Ureter (tissue), 1 donor: ENCODE results near the gene NELL1. TPM values are rescaled to one million over a fixed set of nuclear protein-coding genes. Genes with fewer than 3 reads are reported as not detected.

ENCODE experiments used
- DNase-seq: peaks from one replicate; pipeline ENCODE4 v3.0.0-alpha.2; 2020; ENCODE audit warnings: low spot score
- total RNA-seq: library from RNA; stranded (reverse); gene quantifications from one replicate; pipeline ENCODE4 v1.2.4, GENCODE V29; 2023
- donor health status: DM: yes; HTN: yes; CAD: no.

Gene NELL1
- total RNA-seq, 1 donor from 2014 or later = not detected

DNA sequence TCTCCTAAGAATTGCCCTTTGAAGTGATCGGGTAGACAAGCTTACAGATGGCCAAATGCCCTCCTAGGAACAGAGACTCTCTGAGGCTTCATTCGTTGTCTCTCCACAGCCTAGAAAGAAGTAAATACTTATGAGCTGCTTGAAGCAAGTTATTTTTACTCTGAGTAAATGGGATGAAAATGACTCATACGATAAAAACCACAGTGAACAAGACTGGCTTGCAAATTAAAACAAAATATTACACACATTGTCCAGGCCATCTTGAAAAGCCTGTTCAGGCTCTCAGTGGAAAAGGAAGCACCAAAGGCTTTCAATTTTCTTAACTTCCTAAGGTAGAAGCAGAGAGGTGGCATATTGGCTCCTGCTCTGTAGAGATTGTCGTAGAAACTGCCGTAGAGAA is 294.2 kb downstream of the NELL1 start:
- DNase-seq = no peak

DNA sequence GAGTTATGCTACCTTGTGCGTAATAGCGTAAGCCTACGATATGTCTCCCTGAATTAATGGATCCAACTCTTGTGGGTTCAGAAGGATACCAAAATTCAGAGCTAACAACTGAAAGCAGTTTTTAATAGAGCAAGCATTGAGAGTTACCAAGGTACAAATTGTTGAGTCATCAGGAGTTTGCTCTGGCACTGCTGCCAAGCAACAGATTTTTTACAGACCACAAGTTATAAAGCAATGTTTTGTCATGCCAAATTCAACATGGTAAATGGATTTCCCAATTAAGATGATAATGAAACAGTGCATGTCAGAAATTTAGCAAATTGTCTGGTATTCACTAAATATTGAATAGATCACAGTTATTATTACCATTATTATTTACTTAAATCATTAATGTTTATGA is 295.6 kb downstream of the NELL1 start:
- DNase-seq = no peak

- DNase-seq = no peak
Measured at GRCh38 chr11:20966489-20966888, 297.1 kb downstream of the NELL1 start.

GRCh38 chr11:20973940-20974559 is 304.7 kb downstream of the NELL1 start:
- no peak for DNase-seq

DNA sequence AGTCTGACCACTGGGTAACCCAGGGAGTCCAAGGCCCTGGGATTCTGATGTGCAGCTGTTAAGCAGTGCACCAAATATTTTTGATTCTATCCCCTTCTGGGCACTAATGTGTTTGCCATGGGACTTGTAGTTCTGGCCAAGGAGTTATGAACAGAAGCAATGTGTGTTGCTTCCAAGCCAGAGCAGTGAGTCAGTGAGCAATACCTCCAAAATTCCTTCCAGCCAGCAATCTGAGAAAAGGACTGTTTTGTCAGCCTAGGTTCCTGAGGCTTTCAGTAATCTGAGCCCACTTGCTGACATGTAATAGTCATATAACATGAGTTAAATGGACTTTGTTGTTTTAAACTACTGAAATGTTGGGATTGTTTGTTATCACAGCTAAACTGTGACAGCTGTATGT is 311.4 kb downstream of the NELL1 start:
- DNase-seq = no peak

DNA sequence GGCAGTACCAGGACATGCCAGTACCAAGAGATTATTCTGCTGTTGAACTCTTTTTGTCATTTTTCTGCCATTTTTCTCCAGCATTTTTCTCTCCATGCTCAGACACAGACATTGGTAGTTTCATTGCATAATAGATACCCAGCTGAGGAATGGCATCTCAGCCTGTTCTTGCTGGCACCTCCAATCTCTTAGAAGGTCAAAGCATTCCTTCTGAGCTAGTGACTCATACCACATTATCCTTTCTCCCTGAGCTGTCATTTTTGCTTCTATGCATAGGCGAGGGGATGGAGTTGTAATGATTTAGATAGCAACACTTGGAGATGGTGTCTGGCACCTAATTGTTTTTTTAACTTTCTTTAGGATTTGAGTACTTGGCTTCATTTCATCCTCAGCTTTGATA is 321.1 kb downstream of the NELL1 start:
- DNase-seq = no peak

DNA sequence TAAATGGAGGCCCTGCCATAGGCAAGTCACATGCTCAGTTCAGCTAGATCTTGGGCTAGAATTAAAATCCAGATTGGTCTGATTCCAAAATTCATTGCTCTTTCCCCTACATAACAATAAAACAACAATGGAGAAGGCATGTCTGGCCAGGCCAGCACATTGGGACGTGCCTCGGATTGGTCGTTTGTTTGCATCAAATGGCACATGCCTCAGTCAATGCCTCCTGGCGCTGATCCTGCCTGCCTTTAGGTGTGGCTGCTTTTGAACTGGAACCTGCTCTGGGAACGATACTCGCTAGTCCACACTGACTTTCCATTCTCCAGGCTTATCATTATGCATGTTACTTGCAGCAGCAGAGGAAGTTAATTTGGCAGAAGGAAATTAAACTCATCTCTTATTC is 322.1 kb downstream of the NELL1 start:
- no peak for DNase-seq

GRCh38 chr11:21007297-21007696 is 337.9 kb downstream of the NELL1 start:
- no peak for DNase-seq

- DNase-seq = no peak
Measured at GRCh38 chr11:21018248-21018647, 348.9 kb downstream of the NELL1 start.

GRCh38 chr11:21026685-21027084 is 357.3 kb downstream of the NELL1 start:
- DNase-seq = no peak

DNA sequence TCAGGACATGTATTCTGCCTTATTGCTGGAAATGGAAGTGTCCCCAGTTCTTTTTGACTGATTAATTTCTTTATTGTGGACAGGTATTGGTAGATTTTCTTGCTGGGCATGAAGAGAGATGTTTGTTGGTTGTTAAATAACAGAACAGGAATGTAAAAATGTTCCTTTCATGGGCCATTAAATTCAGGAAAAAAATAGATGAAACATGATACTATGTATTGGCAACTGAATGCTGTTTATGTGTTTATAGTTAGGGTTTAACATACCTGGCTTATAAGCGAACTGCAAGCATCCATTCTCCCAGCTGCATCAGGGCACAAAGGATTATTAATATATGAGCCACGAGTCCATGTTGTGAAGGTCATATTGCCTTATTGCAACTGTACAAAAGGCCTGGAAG is 368.5 kb downstream of the NELL1 start:
- DNase-seq = no peak

- no peak for DNase-seq
Measured at GRCh38 chr11:21038801-21039200, 369.4 kb downstream of the NELL1 start.

- no peak for DNase-seq
Measured at GRCh38 chr11:21040630-21041029, 371.2 kb downstream of the NELL1 start.

DNA sequence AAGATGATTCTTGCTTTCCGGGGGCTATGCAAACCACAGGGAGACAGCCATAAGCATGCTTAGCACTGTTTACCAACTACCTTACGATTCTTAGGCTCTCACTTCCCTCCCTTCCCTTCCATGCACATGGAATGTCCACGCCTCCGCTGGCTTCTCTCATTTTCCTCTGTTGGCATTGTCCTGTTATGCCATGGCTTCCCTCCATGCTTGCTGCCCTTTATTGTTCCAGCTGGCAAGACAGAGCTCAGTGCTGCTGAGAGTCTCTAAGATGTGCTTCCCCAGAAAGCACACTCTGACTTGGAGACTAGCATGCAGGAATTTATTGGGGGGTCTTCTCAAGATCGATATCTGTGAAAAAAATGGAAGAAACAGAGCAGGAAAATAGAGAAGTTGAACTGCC is 379.2 kb downstream of the NELL1 start:
- DNase-seq = no peak

GRCh38 chr11:21053466-21053865 is 384.1 kb downstream of the NELL1 start:
- no peak for DNase-seq

DNA sequence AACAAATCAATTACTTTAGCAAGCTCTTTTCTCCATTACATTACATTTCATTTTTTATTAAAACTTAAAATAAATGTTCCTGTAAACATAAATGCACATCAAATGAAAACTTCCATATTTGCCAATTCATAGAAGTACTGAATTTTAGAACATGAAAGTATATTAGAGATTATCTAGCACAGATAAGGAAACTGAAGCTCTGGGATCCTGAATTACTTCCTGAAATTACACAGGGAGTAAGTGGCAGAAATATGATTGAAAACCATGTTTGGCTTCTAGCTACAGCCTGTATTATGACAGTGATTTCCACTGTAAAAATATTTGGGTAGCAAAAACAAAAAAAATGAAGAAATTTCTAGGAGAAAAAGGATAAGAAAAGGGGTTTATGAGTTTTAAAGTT is 387.3 kb downstream of the NELL1 start:
- DNase-seq = no peak

DNA sequence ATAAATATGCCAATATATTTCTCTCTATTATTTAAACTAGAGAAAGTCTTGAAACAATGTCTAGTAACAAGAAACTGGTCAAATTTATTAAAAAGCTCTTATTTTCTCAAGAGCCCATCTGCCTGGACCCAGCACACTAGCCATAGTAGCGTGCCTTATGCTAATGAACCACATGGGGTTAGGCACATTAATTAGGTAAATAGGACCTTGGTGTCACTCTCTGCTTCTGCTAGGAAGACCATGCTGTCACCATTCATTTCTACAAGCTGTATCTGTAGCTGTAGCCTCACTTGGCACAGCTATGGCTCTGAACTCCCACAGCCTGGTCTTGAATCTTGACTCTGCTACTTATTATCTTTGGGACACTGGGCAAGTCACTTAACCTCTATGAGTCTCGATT is 390.5 kb downstream of the NELL1 start:
- no peak for DNase-seq

- no peak for DNase-seq
Measured at GRCh38 chr11:21066030-21066429, 396.6 kb downstream of the NELL1 start.

GRCh38 chr11:21068886-21069285 is 399.5 kb downstream of the NELL1 start:
- no peak for DNase-seq

DNA sequence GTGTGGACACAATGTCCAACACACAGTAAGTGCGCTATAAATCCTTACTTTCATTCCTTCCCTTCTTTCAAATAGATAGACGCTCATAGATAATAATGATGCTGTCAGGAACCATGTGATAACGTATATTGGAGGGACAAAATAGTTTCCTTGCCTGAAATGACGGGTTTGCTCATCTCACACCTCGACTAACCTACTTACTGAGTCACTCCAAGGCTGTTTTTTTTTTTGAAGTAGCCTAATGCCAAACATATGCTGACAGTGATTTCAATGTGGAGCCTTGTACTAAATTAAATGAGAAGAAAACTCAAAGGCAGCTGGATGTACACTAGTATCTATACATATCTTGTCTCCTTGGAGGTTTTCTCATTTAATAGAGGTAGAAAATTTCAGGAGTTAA is 400.5 kb downstream of the NELL1 start:
- no peak for DNase-seq

DNA sequence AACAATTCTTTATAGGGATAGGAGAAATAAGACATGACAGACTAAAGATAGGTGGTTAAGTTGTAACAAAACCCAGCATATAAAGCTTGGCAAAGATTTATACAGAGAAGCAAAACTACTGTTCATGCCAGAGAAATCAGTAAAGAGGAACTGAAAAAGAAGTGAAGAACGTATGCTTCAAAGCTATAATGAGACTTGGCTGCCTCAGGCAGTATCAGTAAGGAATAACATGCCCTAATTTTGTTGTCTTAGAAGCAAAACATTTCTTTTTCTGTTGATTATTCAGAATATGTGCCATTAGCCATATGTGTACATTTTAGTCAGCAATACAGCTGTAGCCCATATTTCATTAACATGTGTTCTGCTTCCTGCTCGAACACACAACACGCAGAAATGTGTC is 403.2 kb downstream of the NELL1 start:
- no peak for DNase-seq

- no peak for DNase-seq
Measured at GRCh38 chr11:21082853-21083252, 413.5 kb downstream of the NELL1 start.

DNA sequence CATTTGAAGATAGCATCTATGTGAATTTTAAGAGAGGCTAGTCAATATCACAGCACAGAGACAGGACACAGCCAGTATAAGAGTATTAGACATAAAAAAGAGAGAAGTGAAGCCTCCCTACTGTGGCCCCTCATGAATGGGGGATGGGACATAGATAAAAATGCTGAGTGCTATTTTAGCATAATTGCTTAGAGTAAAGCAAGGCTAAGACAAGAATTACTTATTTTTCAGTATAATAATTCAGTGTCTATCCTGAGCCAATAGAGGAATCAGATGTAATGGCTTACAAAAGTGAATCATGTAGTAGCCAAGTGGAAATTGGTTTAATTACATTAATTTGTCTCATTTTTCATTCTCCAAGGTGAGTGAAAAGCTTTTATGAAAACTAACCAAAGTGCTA is 419.5 kb downstream of the NELL1 start:
- no peak for DNase-seq

DNA sequence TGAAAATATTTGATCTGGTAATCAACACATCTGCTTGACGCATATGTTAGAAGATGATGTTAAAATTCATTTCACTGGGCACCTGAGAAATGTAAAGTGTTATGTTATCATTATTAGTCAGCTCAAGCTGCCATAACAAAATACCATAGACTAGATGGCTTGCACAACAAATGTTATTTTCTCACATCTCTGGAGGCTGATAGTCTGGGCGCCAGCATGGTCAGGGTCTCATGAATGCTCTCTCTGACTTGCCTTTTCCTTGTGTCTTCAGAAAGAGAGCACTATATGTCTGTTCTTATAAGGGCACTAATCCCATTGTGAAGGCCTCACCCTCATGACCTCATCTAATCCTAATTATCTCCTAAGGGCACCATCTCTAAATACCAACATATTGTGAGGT is 435.3 kb downstream of the NELL1 start:
- DNase-seq = no peak
